GM10266 (cell line): ENCODE measurements around the gene SDR42E1.
"Not testable (repeated sequence)": the region's sequence is repeated elsewhere in the genome, so short reads cannot be mapped to it uniquely, and the experiment has no call there.

ENCODE experiments used
- DNase-seq: peaks from one replicate; pipeline ENCODE4 v3.0.0; 2012; ENCODE audit errors: extremely low spot score
- TF ChIP-seq, protein P1 (sequence below): IDR thresholded peaks from 2 replicates; pipeline ENCODE4 v1.5.1; 2012; ENCODE audit warnings: mild to moderate bottlenecking, low read depth; ENCODE audit not compliant: control insufficient read depth, insufficient read depth; ENCODE audit errors: missing control alignments

SDR42E1 gene

DNA sequence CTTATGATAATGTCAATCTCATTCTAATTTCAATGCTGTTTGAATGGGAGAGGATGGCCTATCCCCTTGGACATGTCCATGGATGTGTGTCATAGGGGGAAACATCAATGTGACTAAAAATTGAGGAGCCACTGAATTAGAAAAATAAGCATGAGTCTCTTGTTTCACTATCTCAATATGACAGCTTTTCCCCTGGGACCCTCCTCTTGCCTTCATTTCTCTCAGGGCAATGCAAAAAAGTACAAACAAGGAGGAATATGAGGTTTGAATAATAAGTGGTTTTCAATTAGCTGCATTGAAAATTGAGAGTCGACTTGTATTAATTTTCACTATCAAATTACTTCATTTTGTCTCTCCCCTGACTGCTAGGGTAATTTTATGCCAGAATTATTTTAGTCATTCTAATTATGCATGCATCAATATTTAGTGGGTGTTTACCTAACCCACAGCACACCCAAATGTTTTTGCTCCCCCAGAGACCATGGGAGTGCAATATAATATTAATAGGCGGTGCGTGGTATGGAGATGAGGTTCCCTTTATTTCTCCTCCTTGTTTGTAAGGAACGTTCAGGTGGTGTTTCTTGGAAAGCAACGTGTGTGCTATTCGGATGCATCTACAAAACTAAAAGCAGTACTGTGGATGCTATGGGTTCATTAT lies 6.8 kb upstream of the SDR42E1 start:
- DNase-seq: no peak
- TF ChIP-seq, protein P1, sequence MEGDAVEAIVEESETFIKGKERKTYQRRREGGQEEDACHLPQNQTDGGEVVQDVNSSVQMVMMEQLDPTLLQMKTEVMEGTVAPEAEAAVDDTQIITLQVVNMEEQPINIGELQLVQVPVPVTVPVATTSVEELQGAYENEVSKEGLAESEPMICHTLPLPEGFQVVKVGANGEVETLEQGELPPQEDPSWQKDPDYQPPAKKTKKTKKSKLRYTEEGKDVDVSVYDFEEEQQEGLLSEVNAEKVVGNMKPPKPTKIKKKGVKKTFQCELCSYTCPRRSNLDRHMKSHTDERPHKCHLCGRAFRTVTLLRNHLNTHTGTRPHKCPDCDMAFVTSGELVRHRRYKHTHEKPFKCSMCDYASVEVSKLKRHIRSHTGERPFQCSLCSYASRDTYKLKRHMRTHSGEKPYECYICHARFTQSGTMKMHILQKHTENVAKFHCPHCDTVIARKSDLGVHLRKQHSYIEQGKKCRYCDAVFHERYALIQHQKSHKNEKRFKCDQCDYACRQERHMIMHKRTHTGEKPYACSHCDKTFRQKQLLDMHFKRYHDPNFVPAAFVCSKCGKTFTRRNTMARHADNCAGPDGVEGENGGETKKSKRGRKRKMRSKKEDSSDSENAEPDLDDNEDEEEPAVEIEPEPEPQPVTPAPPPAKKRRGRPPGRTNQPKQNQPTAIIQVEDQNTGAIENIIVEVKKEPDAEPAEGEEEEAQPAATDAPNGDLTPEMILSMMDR: no peak

DNA sequence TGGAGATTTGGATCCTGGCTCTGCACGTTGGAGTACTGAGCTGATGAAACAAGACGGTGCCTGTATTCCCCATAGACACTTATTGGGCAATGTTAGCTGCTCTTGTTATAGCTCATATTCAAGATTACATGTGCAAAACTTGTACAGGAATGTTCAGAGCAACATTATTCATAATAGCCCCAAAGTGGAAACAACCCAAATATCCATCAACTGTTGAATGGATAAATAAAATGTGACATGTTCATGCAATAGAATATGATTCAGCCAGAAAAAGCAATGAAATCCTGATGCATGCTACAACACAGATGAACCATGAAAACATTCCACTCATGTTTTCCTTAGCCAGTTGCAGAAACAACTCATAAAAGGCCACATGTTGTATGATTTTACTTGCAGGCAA lies 5.7 kb upstream of the SDR42E1 start:
- TF ChIP-seq, protein P1: no peak
- no peak for DNase-seq

DNA sequence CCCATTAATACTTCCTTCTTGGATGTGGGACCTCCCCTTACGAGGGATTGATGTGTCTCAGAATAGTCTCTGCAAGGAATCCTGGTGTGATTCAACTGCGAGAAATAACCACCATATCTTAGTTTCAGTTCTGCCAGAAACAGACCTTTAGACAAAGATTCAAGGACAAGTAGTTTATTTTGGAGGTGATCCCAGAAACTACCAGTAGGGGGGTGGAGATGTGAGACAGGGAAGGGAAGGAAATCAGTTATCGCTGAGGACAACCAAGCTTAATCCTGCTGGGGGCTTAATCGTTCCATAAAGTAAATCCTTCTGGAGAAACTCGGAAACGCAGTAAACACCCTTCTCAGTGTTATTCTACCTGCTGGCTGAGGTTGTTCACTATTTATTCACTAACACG lies 5.0 kb upstream of the SDR42E1 start:
- TF ChIP-seq, protein P1: no peak
- DNase-seq: no peak

DNA sequence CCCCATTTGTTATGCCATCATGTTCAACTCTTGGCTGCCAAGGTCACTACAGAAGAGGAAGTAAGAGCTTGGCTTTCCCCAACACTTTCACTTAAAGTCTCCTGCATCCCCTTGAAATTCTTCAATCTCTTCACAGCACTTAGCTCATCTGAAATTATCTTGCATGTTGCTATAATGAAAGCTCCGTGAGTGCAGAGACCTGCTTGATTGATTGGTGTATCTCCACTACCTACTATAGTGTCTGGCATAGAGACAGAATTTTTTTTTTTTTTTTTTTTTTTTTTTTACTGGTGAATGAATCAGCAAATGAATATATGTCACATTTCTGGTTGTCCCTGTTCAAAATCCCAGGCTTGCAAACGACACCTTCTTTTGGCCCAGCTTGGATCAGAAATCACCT lies 1.9 kb upstream of the SDR42E1 start:
- no peak for DNase-seq

DNA sequence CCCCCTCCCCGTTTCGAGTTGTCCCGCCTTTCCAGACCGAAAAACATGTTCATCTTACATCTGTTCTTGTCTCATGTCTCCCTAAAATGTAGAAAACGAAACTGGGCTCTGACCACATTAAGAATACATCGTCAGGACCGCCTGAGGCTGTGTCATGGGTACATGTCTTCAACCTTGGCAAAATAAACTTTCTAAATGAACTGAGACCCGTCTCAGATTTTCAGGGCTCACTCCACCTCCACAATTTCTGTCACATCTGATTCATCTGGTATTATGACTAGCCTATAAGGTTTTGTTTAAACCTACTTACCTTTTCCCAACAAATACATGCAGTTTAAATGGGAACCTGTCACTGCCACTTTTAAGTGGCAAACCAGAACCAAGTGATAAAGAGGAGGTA lies 621 bp downstream of the SDR42E1 start:
- TF ChIP-seq, protein P1: no peak
- DNase-seq: no peak

More for the DNA sequence above, 1.9 kb upstream of the SDR42E1 start:
- TF ChIP-seq, protein P1: no peak

DNA sequence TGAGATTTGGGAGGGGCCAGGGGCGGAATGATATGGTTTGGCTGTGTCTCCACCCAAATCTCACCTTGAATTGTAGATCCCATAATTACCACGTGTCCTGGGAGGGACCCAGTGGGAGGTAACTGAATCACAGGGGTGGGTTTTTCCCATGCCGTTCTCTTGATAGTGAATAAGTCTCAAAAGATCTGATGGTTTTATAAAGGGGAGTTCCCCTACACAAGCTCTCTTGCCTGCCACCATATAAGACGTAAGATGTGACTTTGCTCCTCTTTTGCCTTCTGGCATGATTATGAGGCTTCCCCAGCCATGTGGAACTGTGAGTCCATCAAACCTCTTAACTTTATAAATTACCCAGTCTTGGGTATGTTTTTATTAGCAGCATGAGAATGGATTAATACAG lies 1.5 kb downstream of the SDR42E1 start:
- DNase-seq: not testable (repeated sequence)

DNA sequence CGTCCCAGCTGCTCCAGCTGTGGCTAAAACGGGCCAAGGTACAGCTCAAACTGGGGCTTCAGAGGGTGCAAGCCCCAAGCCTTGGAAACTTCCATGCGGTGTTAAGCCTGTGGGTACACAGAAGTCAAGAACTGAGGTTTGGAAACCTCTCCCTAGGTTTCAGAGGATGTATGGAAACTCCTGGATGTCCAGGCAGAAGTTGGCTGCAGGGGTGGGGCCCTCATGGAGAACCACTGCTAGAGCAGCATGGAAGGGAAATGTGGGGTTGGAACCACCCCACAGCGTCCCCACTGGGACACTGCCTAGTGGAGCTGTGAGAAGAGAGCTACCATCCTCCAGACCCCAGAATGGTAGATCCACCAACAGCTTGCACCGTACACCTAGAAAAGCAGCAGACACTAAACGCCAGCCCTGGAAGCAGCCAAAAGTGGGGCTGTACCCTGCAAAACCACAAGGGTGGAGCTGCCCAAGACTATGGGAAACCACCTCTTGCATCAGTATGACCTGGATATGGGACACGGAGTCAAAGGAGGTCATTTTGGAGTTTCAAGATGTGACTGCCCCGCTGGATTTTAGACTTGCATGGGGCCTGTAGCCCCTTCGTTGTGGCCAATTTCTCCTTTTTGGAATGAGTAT lies 2.2 kb downstream of the SDR42E1 start:
- TF ChIP-seq, protein P1: no peak
- DNase-seq: no peak

DNA sequence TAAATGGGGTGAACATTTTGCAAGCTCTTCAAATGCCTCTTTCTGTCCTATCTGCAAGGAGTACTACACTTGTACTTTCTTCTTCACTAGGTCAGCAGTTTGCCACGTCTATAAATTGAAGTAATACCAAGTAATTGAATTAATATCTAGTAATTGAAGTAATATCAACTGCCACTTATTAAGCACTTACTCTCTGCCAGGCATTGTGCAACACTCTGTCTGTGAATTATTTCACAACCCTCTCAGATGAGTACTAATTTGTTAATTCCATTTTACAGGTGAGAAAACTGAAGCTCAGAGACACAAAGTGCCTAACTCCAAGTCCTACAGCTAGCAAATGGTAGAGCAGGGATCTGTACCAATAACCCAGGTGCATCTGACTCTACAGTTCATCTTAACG lies 4.1 kb downstream of the SDR42E1 start:
- no peak for DNase-seq
- TF ChIP-seq, protein P1: no peak
